Erythroblast (primary cell): ENCODE data around the gene TBC1D1.

ENCODE experiments used
- DNase-seq, 2 experiments: peaks; one replicate each; lab custom pipeline; 2025; lab: John Stamatoyannopoulos, UW
- GATA1 ChIP-seq: IDR thresholded peaks from 2 replicates; pipeline ENCODE4 v1.6.1; 2011; ENCODE audit warnings: low read depth, mild to moderate bottlenecking, control low read depth, low read length, moderate library complexity
- POLR2A ChIP-seq: IDR thresholded peaks from 2 replicates; pipeline ENCODE4 v1.6.1; 2011; ENCODE audit warnings: mild to moderate bottlenecking, low read length

Gene TBC1D1

DNA sequence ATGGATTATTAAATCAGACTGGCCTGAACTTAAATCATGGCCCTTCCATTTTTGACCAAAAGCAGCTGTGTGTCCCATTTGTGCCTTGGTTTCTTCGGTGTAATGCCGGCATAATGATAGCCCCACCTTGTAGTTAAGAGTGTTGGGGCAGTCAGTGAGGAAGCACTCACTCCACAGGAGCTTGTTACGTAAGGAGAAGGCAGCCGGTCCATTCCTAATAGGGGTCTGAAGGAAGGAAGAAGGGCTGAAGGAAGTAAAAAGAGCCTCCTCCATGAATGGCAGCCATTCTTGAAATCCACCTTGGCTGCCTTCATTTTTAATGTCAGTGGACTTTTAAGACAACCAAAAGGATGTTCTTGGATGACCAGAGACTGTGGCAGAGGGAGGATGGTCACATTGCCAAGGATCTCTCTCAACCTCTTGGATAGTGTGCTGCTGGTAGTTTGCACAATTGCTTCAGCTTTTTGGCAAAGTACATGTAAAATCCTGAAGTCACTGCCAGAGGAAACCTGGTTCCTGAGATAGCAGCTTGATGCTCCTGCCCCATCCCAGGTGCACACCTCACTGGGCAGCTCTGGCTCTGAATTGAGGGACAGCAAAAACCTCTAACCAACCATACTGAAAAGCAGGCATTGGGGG, 182.8 kb downstream of the TBC1D1 start:
- DNase-seq = no peak
- TF ChIP-seq GATA1 = no peak
- TF ChIP-seq POLR2A = no peak

DNA sequence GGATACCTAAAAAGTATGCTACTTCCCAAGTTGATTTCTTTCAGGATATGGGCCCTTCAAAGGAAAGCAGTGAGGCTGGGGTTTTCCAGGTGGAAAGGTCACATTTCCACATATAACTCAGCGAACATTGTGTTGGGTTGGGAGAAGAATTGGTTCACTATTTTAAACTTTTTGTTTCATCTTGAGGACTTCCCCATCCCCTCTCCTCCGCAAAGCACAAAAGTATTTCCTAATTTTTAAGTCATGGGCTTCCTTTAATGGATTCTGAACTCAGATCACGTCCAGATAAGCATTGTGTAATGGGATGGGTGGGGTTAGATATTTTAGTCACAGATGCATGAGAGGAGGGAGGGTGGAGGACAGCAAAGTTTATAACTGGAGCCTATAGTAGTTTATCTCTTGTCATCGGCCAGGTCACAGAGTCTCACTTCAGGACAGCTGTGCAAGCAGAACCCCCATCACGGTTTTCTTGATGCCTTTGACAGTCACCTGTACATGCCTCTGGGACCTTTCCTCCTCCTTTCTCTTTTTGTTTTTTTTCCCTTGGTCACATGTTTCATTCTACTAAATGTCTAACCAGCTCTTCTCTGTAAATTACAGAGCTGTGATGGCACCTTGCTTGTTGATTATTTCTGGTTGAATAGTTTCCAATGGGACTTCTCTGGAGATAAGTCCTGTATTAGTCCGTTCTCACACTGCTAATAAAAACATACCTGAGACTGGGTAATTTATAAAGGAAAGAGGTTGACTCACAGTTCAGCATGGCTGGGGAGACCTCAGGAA, 184.7 kb downstream of the TBC1D1 start:
- peak; percentile 47 to 60 for DNase-seq
- TF ChIP-seq GATA1 (no peak), POLR2A (no peak)

DNA sequence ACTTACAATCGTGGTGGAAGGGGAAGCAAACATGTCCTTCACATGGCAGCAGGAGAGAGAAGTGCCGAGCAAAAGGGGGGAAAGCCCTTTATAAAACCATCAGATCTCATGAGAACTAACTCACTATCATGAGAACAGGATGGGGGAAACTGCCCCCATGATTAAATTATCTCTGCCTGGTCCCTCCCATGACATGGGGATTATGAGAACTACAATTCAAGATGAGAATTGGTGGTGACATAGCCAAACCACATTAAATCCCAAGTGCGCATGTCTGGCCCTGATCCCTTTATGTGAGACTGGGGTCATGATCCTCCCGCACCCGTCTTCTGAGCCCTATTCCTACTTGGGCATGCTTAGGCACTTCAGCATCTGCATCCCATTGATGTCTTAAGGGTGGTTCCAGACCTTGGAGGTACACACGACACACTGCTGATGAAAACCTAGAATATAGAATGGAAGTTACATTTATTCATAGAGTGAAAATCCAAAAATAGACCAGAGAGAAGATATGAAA, 185.3 kb downstream of the TBC1D1 start:
- no peak for TF ChIP-seq POLR2A
- no peak for TF ChIP-seq GATA1
- DNase-seq = no peak

DNA sequence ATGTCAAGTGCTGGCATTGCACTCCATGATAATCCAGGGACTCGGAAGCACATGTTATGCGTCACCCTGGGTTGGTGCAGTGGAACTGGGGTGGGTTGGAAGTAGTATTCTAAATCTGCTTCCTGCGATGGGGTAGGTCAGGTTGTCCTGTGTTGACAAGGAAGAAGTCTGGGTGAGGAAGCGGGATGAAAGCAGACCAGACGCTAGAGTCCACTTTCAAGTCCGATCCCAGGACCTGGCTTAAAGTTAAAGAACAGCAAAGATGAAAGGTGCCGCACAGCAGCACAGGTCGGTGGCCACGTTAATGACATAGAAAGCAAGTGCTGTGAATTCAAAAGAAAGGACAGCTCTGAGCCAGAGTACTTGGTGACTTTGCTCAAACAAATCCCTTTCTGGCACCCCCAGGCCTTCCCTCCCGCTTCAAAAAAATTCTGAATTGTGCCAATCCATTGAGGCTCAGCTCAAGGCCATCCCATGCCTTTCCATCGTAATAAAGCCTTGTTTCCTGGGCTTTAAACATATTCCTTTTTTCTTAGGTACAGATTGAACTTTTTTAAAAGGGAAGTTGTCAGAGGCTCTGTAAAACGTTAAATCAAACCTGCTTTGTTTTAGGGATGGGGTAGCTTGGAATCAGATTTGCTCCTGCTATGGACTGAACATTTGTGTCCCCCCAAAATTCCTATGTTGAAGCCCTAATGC, 187.1 kb downstream of the TBC1D1 start:
- TF ChIP-seq POLR2A (no peak), GATA1 (no peak)
- no peak for DNase-seq

DNA sequence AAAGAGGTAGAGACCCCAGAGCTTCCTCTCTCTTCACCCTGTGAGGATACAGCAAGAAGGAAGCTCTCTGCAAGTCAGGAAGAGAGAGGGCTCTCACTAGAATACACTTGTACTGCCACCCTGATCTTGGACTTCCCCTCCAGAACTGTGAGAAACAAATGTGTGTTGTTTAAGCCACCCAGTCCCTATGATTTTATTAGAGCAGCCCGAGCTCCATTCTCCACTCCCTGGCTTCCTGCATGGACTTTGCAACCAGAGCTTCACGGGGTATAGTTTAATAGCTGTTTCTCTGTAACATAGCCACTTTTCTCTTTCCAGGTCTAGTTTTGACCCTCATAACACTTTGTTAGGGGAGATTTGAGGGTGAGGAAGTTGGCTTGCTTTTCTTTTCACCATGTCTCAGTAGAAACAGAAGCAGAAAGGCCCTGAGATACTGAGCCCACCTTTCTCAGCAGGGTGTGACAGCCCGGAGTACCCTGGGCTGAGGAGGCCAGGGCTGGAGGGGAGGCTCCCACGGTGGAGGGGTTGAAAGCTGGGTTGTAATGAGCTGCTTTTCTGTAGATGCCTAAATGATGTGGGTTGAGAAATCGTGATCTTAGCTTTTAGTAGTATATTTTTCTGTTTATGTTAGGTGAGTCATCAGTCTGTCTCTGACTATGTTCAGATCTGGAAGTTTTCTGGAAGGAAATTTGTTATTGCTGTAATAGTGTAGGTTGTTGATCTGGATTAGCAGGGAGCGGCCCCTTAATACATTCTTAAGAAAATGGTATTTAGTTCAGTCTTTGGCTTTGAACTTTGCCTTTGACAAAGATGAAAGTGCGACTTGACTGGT, 187.9 kb downstream of the TBC1D1 start:
- TF ChIP-seq POLR2A (no peak), GATA1 (no peak)
- no peak for DNase-seq

DNA sequence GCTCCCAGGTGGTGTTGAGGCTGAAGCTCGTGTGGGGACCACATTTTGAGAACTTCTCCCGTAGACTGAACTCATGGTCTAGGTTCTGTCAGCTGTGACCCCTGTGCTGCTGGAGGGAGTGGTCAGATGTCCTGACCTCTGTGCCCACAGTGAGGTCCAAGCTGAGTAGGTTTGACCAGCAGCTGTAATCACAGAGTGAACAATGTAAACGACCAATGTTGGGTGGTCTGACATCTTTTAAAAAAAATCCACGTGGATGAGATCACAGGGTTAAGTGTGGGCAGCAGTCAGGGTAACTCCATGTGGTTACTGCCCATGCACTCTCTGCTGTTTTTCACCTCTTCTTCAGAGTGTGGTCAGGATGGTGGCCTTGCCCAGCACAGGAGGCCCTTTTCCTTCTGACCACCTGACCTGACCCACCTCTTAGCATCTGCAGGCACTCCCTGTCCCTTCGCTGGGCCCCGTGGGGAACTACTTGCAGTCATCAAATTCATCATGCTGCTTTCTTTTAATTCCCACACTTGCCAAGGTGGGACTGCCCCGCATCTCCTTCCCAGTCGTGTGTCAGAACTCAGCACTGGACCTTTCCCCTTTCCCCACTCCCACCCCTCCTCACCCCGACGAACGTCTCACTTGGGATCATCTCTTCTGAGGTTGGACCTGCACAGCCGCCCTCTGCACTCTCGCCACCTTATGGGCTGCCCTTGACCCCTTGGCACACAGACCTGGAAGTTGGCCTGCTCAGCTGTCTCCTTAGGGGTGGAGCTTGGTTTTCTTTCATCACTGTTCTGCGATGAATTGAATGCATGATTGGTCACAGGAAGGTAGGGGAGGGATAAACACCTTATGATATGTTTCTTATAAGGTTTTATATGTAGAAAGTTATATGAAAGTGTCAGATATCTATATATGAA, 189.4 kb downstream of the TBC1D1 start:
- no peak for DNase-seq
- TF ChIP-seq POLR2A = no peak
- TF ChIP-seq GATA1 = no peak

DNA sequence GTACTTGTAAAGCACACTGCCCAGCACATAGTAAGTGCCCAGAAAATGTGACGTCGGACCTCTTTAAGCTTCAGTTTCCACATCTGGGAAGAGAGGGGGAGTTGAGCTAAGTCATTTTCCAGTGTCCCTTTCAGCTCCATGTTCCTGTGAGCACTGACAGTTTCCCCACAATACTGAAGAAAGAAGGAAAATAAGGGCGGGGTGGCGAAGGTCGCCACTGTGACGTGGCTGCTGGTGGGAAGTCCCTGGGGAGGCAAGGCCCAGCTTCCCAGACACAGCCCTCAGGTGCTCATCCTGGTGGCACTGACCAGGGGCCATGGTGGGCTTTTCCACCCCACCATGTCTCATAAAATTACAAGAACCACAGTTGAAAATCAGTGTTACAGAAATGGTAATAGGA, 191.1 kb downstream of the TBC1D1 start:
- TF ChIP-seq POLR2A = no peak
- TF ChIP-seq GATA1 = no peak
- DNase-seq = no peak

DNA sequence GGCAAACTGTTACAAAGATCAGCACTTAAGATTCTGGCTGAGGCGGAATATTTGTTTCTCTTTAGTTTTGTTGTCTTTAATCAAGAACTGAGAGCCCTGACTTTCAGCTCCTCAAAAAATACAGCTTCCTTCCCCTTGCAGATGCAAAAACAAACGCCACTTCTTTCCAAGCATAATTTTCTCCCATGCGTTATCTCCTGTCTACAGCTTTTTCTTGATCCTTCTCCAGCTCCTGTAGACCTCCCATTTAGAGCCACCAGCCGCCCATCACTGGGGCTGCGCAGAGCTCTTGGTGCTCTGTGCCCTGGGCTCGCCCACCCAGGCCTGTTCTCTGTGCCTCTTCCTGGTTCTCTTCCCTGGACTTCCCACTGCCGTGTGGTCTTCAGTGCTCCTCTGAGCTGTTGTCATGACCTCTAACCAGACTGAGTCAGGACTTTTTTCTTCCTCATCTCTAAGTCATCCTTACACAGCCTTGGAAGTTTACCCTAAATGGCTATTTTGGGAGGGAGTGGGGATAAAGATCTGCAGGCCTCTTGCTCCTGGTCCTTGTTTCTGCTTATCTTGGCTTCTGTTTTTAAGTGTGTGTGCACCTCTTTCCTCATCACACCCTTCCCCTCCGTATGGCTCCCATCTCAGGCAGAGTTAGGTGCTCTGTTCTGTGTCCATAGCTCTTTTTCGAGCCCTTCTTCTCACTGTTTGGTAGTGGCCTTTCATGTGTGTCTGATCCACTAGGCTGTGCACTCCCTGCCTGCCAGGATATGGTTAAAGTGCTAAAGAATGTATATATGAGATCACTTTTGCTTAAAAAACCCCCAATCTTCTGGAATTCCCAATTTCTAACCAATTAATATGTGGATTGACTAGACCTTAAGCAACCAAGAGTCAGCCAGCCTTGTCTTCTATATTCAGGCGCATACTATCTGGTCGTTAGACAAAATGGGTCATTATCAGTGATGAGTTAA, 191.8 kb downstream of the TBC1D1 start:
- DNase-seq = no peak
- TF ChIP-seq GATA1 = no peak
- TF ChIP-seq POLR2A = no peak

DNA sequence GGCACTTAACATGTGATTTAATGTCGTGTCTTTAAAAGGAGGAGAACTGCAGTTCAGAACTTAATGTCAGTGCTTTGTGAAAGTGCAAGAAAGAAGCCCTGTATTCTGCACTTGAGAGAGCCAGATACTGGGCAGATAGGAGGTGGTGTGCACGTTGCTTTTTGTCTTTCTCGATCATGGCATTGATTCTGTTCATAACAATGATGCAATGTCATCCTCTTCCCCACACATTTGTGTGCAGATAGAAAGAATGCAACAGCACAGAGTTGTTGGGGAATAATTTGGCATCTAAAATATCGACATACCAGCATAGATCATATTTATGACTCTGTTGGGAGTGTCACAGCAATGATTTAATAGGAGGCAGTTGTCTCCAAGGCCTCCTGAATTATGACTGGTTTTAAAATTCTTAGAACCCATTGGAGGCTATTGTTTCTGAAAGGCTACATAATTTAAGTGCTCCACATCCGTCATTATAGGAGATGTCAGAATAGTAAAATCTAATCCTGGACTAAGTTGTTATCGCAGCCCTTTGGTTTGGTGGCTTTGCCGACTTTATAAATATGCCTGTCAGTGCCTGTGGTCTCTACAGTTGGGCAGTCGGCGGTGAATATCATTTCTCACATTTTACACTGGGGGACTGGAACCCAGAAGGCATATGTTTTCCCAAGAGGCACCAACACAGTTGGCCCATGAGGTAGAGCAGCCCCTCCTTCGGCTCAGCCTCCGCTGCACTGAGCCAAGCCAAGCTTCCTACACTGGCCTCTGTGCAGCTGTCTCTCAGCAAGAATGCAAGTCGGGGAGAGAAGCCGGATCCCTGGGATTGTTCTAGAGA, 194.2 kb downstream of the TBC1D1 start:
- TF ChIP-seq POLR2A (no peak), GATA1 (no peak)
- no peak for DNase-seq

DNA sequence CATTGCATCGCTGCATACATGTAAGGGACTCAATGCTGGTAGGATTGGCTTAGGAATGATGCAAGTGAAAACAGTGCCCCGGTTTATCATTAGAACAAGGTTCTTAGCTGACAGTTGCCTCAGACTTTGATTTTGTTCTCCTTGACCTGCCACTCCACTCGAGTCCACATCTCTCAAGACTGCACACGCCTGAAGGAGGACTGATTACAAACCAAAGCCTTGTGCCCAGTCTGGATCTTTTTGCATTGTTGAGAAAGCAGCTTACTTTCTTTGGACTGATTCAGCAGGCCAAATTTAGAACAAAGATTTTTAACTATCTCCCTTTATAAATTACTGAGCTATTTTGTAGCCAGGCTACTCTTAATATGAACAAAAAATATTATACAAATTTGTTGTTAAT, 194.9 kb downstream of the TBC1D1 start:
- no peak for DNase-seq

More for the DNA sequence above, 194.9 kb downstream of the TBC1D1 start:
- no peak for TF ChIP-seq GATA1
- no peak for TF ChIP-seq POLR2A
